Ovary (tissue), 3 donors: ENCODE results near the gene TRIB2.

Source experiments
- CTCF ChIP-seq, 3 donors: fragments of 450-650 bp in 2 of 3; fragments of 200-600 bp in 1 of 3; IDR thresholded peaks; one replicate each; pipeline versions ENCODE4 v1.5.1 to v1.8.0; 2016 to 2022; ENCODE audit warnings: antibody characterized with exemption in 3 of 3, mild to moderate bottlenecking in 1 of 3
- EP300 ChIP-seq: sonication (generic); formaldehyde crosslinking; IDR thresholded peaks from one replicate; pipeline ENCODE4 v1.6.1; 2017; ENCODE audit warnings: antibody characterized with exemption
- POLR2A ChIP-seq: fragments of 450-650 bp; IDR thresholded peaks from one replicate; pipeline ENCODE4 v1.6.1; 2017; ENCODE audit warnings: antibody characterized with exemption, mild to moderate bottlenecking, moderate library complexity
- donor health status: DM: no; HTN: no; CAD: no.

DNA sequence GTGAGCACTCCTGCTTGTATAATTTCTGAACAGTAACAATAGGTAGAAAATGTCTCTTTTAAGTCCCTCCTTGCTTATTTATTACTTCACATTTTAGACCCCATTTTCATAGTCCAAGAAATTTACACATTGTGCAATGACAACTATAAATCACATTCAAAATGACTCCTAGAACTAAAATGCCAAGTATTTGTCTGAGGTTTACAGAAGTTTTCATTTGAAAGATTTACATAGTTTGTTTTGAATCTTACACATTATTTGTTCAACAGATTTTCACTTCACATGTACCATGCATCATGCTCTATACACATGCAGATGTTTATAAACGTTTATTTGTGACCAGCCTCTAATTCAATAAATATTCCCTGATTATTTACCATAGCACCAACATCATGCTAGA is 15.7 kb upstream of the TRIB2 start:
- TF ChIP-seq CTCF (IDR thresholded peaks at IDR 0.05) = no peak
- TF ChIP-seq EP300 = no peak
- no peak for TF ChIP-seq POLR2A
